K562 (cell line): Measurements from ENCODE around the gene KRT14. TPM values are rescaled to one million over a fixed set of nuclear protein-coding genes. Genes with fewer than 3 reads are reported as not detected.
A peak's percentile ranks its signal among the peaks of the same experiment; 100 is the strongest.
"Not testable (repeated sequence)": the region's sequence is repeated elsewhere in the genome, so short reads cannot be mapped to it uniquely, and the experiment has no call there.

Experiments used
- ATAC-seq: fragments of 200-7000 bp; cut with Tn5 transposase; 3 replicates; pipeline ENCODE4 v1.9.1; 2020; ENCODE audit warnings: moderate library complexity
- BruUV-seq: library from RNA; stranded (reverse); fragments of 400-500 nt; replicated peaks from 2 replicates; lab custom pipeline; 2021; lab: Mats Ljungman, UMichigan
- CTCF ChIA-PET: fragments of 300-600 bp; formaldehyde crosslinking; extraction: SDS; loops from one replicate; lab custom pipeline; 2021; ENCODE audit warnings: low intra/inter-chr PET ratio; lab: Yijun Ruan, JAX
- POLR2A ChIA-PET: fragments of 300-600, 350-650 bp; sonication (Branson Sonifier 250); formaldehyde crosslinking; extraction: SDS; loops from one replicate; lab custom pipeline; 2021; ENCODE audit warnings: antibody characterized with exemption, inconsistent platforms; lab: Yijun Ruan, JAX
- DNase-seq, 4 experiments: peaks; one replicate each; pipeline versions ENCODE4 v3.0.0 to v3.0.0-alpha.2; 2011 to 2018; ENCODE audit warnings: low spot score in 3 of 4, mixed read lengths in 3 of 4; ENCODE audit errors: extremely low read depth in 1 of 4
- FAIRE-seq: peaks from 2 replicates; lab custom pipeline; 2011; peaks lifted over from hg19 to GRCh38; lab: Jason Lieb, UNC
- H2AFZ ChIP-seq: 2 replicates; pipeline ENCODE4 v1.6.0; 2011; ENCODE audit warnings: low read depth, low read length, control low read depth, inconsistent platforms
- H3K27ac ChIP-seq: fragments of 200-600 bp; 3 replicates; pipeline ENCODE4 v1.8.0; 2011; ENCODE audit warnings: low read depth, mild to moderate bottlenecking, control low read depth, inconsistent platforms, low read length, moderate library complexity, mixed read lengths; ENCODE audit errors: extremely low read depth
- H3K27me3 ChIP-seq, 2 experiments: fragments of 300-600 bp in 1 of 2; 2 replicates in 1 of 2; 3 replicates in 1 of 2; pipeline versions ENCODE4 v1.6.0 to v1.8.0; 2011; ENCODE audit warnings: inconsistent platforms in 2 of 2, low read length in 2 of 2, mild to moderate bottlenecking in 1 of 2, mixed read lengths in 1 of 2, moderate library complexity in 1 of 2; ENCODE audit not compliant: control insufficient read depth in 2 of 2, insufficient read depth in 2 of 2
- H3K36me3 ChIP-seq: fragments of 300-600 bp; 3 replicates; pipeline ENCODE4 v1.8.0; 2011; ENCODE audit warnings: mild to moderate bottlenecking, low read length, inconsistent platforms; ENCODE audit not compliant: control insufficient read depth, insufficient read depth
- H3K4me1 ChIP-seq, 2 experiments: fragments of 200-600 bp in 1 of 2; replicated peaks in 1 of 2; 2 replicates in 1 of 2; 3 replicates in 1 of 2; pipeline versions ENCODE4 v1.5.1 to v1.8.0; 2011; ENCODE audit warnings: inconsistent platforms in 2 of 2, low read length in 2 of 2, mild to moderate bottlenecking in 1 of 2, mixed read lengths in 1 of 2, moderate library complexity in 1 of 2; ENCODE audit not compliant: control insufficient read depth in 2 of 2, insufficient read depth in 2 of 2
- H3K4me2 ChIP-seq: 2 replicates; pipeline ENCODE4 v1.6.1; 2011; ENCODE audit warnings: low read length, control low read depth, inconsistent platforms, mixed read lengths; ENCODE audit not compliant: insufficient read depth
- H3K4me3 ChIP-seq: fragments of 200-600 bp; sonication (generic), shearing (Covaris generic); 2 replicates; pipeline ENCODE4 v1.5.1; 2016; ENCODE audit warnings: control low read depth, inconsistent platforms
- H3K79me2 ChIP-seq: fragments of 200-600 bp; 3 replicates; pipeline ENCODE4 v1.8.0; 2011; ENCODE audit warnings: low read length, inconsistent platforms; ENCODE audit not compliant: control insufficient read depth, insufficient read depth
- H3K9ac ChIP-seq, 2 experiments: 2 replicates each; pipeline versions ENCODE4 v1.6.0 to v1.6.1; 2011; ENCODE audit warnings: low read depth in 2 of 2, low read length in 2 of 2, control low read depth in 1 of 2, inconsistent platforms in 1 of 2, mild to moderate bottlenecking in 1 of 2, mixed read lengths in 1 of 2; ENCODE audit not compliant: insufficient read depth in 1 of 2
- H3K9me1 ChIP-seq: one replicate; pipeline ENCODE4 v1.6.0; 2011; ENCODE audit warnings: inconsistent platforms, mild to moderate bottlenecking, low read length, moderate library complexity; ENCODE audit not compliant: control insufficient read depth, insufficient read depth
- H3K9me3 ChIP-seq: replicated peaks from 2 replicates; pipeline ENCODE4 v1.5.1; 2011; ENCODE audit warnings: low read depth, low read length, inconsistent platforms; ENCODE audit not compliant: control insufficient read depth, insufficient read depth
- H4K20me1 ChIP-seq: replicated peaks from 2 replicates; pipeline ENCODE4 v1.6.1; 2011; ENCODE audit warnings: low read length, inconsistent platforms, mixed read lengths; ENCODE audit not compliant: control insufficient read depth, insufficient read depth
- CREM ChIP-seq: IDR thresholded peaks from 2 replicates; pipeline ENCODE4 v1.6.1; 2014; ENCODE audit warnings: antibody characterized with exemption, low read depth
- ZBTB17 ChIP-seq: fragments of 450-650 bp; formaldehyde crosslinking; IDR thresholded peaks from 2 replicates; pipeline ENCODE4 v1.4.0; 2020; ENCODE audit warnings: mild to moderate bottlenecking
- ZBTB7A ChIP-seq: IDR thresholded peaks from 2 replicates; pipeline ENCODE4 v1.6.1; 2011; ENCODE audit warnings: low read depth, mild to moderate bottlenecking, low read length, moderate library complexity, borderline replicate concordance; ENCODE audit not compliant: control insufficient read depth
- WGBS: fragments of 100-300 bp; shearing (Covaris generic); methylation state at CpG from one replicate; pipeline ENCODE4 v1.1.6; 2016; ENCODE audit warnings: low coverage, mixed read lengths; ENCODE audit not compliant: insufficient coverage; ENCODE audit errors: missing lambda C conversion rate; 5-methylcytosine and 5-hydroxymethylcytosine counted together
- in situ Hi-C: fragments of 300-500 bp; cut with MboI; formaldehyde crosslinking; loops from 4 replicates; pipeline ENCODE4 v1.15.0; 2018; ENCODE audit warnings: inconsistent platforms, mixed read lengths
- intact Hi-C: fragments of 100-400 bp; cut with micrococcal nuclease; formaldehyde crosslinking; loops from 2 replicates; pipeline ENCODE4 v1.14.2; 2022
- polyA plus RNA-seq, 8 experiments: library from polyadenylated mRNA; depleted of rRNA in 4 of 8; stranded (reverse) in 5 of 8; unstranded in 3 of 8; fragments of >200 nt; fragmentation: Nextera tagmentation in 2 of 8; fragmentation: Illumina TruSeq in 1 of 8; extraction: Ambion mirVana in 2 of 8; extraction: Trizol in 1 of 8; gene quantifications; 2 replicates each; pipeline versions ENCODE4 v1.2.1 to v1.2.3, GENCODE V29; 2011 to 2014; ENCODE audit warnings: inconsistent platforms in 1 of 8, missing spikeins in 1 of 8
- total RNA-seq, 7 experiments: library from RNA; depleted of rRNA in 6 of 7; stranded (reverse); fragments of >200 nt in 6 of 7; fragmentation: Illumina TruSeq in 2 of 7; extraction: Trizol in 2 of 7; gene quantifications; 2 replicates each; pipeline versions ENCODE4 v1.2.1 to v1.2.3, GENCODE V29; 2011 to 2021; ENCODE audit warnings: low replicate concordance in 1 of 7
- TF ChIP-seq, protein P1 (sequence below): fragments of 250-450 bp; sonication (Bioruptor Pico); IDR thresholded peaks from 2 replicates; pipeline ENCODE4 v1.9.0; 2021; ENCODE audit warnings: mild to moderate bottlenecking
- TF ChIP-seq, protein P2 (sequence below), 3 experiments: IDR thresholded peaks in 2 of 3; conservative IDR thresholded peaks in 1 of 3; 2 replicates each; pipeline ENCODE4 v1.5.1; 2011 to 2012; ENCODE audit warnings: low read length in 3 of 3, mild to moderate bottlenecking in 3 of 3, control low read depth in 2 of 3, improper control_type of control experiment in 1 of 3, inconsistent platforms in 1 of 3, low read depth in 1 of 3, mixed read lengths in 1 of 3, moderate library complexity in 1 of 3; ENCODE audit not compliant: insufficient read depth in 2 of 3

The KRT14 gene
- total and polyA plus RNA-seq, 9 of the 15 experiments (the other 6 are each of a cell fraction or from before 2014, with no cell fraction given), result 0.22 TPM; not detected in 8

DNA sequence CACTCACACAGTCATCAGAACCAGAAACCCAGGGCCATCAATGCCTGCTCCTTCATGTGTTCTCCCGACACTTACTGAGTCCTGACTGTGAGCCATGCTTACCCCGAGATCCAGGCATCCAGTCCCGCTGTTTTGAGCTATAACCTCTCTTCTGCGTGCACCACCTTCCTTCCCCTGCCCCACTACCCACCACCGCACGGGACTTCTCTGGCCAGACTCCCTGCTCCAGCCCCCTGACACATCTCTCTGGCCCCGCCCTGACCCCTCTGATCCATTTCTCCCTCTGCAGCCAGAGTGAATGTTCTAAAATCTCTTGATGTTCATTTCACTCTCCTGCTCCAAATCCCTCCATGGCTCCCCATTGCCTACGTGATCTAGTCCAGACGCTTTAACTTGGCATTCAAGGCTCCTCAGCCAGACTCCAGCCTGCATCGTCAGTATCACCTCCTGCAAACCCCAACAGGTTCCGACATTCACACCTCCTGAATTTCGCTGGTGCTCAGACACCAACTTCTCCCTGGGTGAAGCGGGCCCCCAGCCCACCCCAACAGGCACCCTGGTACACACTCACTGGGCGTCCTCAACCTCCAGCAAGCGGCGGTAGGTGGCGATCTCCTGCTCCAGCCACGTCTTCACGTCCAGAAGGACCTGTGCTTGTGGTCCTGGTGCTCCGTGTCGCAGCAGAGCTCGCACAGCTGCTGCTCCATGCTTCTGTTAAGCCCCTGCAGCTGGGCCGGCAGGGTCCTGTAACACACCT, 40.8 kb upstream of the KRT14 start:
- Histone ChIP-seq H3K9me1 (peaks cover 4% of the 10 kb centered on the region), H3K27ac (no peak overlapping the region), H3K9me3 (no peaks in the 10 kb centered on the region), H3K9ac (peak overlapping the region in 1 of 2 experiments; percentile 35; a peak in 1 of 4 replicates), H3K4me2 (no peak overlapping the region), H4K20me1 (no peaks in the 10 kb centered on the region), H3K4me1 (peaks cover 3 to 30% of the 10 kb centered on the region in 2 experiments; a peak in 3 of 5 replicates), H3K79me2 (no peaks in the 10 kb centered on the region), H3K4me3 (no peak overlapping the region), H3K36me3 (no peaks in the 10 kb centered on the region), H2AFZ (no peak overlapping the region), H3K27me3 (peaks cover 0 to 40% of the 10 kb centered on the region in 2 experiments; a peak in 2 of 5 replicates)
- in situ Hi-C loops (no loop called here), intact Hi-C loops (no loop called here)
- no TSS peak for BruUV-seq
- FAIRE-seq, result no peak
- ChIA-PET CTCF (no interaction called here), POLR2A (interaction anchor here (0.6 kb wide), 1 partner anchor 169 kb away, joined by 5 read pairs; no protein-coding TSS in a partner anchor)
- 6% methylated on average over 20 of the region's 23 CpGs for WGBS
- peak in 1 of 4 experiments; percentile 25 for DNase-seq
- TF ChIP-seq ZBTB17 (CRISPR knock-in tag) (no peak), ZBTB7A (peak; percentile 24; the same call in 1 of the 2 replicates), CREM (peak; percentile 34; the same call in 1 of the 2 replicates)
- TF ChIP-seq, protein P1, sequence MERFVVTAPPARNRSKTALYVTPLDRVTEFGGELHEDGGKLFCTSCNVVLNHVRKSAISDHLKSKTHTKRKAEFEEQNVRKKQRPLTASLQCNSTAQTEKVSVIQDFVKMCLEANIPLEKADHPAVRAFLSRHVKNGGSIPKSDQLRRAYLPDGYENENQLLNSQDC (CRISPR knock-in tag), result no peak
- TF ChIP-seq, protein P2, sequence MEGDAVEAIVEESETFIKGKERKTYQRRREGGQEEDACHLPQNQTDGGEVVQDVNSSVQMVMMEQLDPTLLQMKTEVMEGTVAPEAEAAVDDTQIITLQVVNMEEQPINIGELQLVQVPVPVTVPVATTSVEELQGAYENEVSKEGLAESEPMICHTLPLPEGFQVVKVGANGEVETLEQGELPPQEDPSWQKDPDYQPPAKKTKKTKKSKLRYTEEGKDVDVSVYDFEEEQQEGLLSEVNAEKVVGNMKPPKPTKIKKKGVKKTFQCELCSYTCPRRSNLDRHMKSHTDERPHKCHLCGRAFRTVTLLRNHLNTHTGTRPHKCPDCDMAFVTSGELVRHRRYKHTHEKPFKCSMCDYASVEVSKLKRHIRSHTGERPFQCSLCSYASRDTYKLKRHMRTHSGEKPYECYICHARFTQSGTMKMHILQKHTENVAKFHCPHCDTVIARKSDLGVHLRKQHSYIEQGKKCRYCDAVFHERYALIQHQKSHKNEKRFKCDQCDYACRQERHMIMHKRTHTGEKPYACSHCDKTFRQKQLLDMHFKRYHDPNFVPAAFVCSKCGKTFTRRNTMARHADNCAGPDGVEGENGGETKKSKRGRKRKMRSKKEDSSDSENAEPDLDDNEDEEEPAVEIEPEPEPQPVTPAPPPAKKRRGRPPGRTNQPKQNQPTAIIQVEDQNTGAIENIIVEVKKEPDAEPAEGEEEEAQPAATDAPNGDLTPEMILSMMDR (IDR thresholded peaks at IDR 0.05 in 2 of 3, conservative IDR thresholded peaks at IDR 0.05 in 1 of 3; ENCODE audit: insufficient read depth in 2 of 3, low read depth in 1 of 3, low read length in 3 of 3), result peak; percentile 25 to 37 (median 32); a peak in 1 of 6 replicates
- peak; percentile 69 for ATAC-seq

DNA sequence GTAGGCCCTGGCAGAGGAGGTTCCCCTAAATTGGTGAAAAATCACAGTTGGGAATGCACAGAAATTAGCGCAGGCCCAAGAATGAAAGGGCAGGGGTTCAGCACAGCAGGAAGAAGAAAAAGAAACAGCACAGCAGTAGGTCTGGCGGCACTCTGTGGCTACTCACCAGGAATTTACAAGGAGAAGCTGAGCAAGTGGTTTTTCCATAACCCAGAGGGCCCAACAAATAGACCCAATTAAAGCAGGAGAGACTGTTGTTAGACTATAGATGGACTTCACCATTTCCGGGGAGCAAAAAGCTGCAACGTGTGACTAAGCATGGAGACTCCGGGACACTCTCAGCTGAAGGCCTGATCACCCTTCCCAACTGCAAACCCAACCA, 40.2 kb upstream of the KRT14 start:
- peaks cover 3 to 25% of the 10 kb centered on the region in 2 experiments; a peak in 3 of 5 replicates for H3K4me1 ChIP-seq
- H3K9me1 ChIP-seq, H3K4me2 ChIP-seq, H3K4me3 ChIP-seq, H3K36me3 ChIP-seq, H3K79me2 ChIP-seq, ATAC-seq, POLR2A ChIA-PET, CTCF ChIA-PET, BruUV-seq, FAIRE-seq, H4K20me1 ChIP-seq, H3K9me3 ChIP-seq, DNase-seq, in situ Hi-C loops, H3K9ac ChIP-seq, H3K27ac ChIP-seq, intact Hi-C loops, H2AFZ ChIP-seq: not testable (repeated sequence)
- 0% methylated on average over 5 of the region's 5 CpGs for WGBS
- H3K27me3 ChIP-seq, result peaks cover 0 to 40% of the 10 kb centered on the region in 2 experiments; a peak in 2 of 5 replicates
